GM18858 (cell line): Measurements from ENCODE around the gene USP13.
A peak's percentile ranks its signal among the peaks of the same experiment; 100 is the strongest.
"Not testable (repeated sequence)": the region's sequence is repeated elsewhere in the genome, so short reads cannot be mapped to it uniquely, and the experiment has no call there.

Source experiments
- ATAC-seq: cut with Tn5 transposase; IDR thresholded peaks from one replicate; pipeline ENCODE4 v1.9.1; 2021; ENCODE audit not compliant: unreplicated experiment

The USP13 gene

DNA sequence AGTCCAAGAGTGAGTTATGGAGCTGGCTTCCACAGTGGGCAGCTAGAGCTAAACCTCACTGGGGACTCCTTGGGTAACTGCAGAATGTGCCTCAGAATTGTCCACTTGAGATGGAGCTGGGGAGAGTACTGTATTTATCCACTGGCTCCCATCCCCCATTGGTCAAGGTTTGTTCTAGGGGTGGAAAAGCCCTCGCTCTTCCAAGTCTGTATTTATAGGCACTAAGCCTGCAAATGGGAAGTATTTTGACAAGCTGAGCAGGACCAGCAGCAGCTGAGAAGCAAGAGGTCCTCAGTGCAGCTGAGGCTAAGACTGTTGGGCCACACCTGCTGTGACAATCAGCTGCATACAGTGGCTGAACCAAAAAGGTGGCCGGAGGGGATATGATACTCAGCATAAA lies 5.8 kb downstream of the USP13 start:
- ATAC-seq, result no peak

DNA sequence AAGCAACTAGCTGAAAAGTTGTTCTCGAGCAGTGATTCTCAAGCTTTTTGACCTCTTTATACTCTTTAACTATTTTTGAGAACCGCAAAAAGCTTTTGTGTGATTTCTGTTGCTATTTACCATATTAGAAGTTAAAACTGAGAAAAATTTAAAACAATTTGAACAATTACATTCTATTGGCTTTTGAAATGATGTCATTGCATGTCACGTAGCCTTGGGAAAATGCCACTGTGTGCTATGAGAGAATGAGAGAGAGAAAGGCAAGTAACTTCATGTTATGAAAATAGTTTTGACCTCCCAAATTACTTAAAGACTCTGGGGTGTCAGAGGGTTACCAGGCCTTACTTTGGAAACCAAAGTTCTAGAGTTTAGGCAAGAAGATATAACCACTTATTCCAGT lies 8.0 kb downstream of the USP13 start:
- ATAC-seq, result no peak

GRCh38 chr3:179661777-179662176 lies 8.9 kb downstream of the USP13 start:
- no peak for ATAC-seq

DNA sequence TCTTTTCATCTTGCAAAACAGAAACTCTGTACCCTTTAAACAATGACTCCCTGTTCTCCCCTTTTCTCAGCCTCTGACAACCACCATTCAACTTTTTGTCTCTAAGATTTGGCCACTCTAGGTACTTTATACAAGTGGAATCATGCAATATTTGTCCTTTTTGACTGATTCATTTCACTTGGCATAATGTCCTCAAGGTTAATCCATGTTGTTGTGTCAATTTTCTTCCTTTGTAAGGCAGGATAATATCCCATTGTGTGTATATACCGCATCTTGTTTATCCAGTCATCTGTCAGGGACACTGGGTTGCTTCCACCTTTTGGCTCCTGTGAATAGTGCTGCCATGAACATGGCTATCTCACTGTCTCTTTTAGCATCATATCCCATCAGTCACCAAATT lies 10.3 kb downstream of the USP13 start:
- ATAC-seq, result no peak

DNA sequence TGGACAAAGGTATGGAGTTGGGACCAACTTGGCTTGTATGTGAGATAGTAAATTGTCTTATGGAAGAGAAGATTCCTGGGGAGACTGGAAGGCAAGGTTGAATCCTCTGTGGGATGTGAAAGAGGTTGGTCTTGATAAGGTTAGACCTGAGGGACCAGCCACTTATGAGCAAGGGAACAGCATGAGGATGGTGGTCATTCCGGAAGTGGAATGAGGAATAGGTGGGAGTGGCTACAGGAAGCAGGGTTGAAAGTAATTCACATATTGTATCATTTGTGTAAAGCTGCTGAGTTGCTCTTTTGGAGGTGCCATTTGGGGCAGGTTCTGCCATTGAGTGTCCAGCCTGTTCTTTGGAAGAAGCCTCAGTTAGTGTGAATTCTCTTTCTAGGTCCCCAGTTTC lies 13.2 kb downstream of the USP13 start:
- no peak for ATAC-seq

- ATAC-seq, result no peak
Measured at GRCh38 chr3:179666436-179667035, 13.7 kb downstream of the USP13 start.

DNA sequence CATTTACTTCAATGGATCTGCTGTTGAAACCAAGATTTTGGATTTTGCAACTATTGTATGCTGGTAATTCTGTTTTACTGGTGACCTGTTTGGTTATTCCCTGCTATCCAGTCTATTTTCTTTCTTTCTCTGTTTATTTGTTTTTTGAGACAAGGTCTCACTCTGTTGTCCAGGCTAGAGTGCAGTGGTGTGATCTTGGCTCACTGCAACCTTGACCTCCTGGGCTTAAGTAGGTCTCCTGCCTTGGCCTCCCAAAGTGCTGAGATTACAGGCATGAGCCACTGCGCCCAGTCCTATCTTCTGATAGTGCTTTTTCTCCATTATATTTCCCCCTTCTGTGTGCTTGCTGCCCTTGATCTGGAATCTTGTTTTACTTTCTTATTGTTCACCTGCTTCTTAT lies 15.6 kb downstream of the USP13 start:
- ATAC-seq, result no peak

DNA sequence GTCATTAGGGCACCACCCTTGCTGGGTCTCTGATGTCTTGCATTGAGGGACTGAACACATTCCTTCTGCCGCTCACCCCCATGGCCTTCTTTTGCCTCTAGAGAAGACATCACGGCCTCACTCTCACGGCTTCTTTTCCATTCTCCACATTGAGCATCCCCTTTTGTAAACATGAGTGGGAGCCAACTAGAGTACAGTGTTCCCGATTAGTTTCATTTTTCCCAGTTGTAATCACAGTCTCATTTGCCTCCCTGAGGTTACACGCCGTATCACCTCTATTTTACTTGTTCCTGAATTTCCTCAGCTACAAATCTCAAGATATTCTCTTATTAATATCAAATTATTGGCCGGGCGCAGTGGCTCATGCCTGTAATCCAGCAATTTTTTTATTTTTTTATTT lies 17.5 kb downstream of the USP13 start:
- no peak for ATAC-seq

GRCh38 chr3:179671309-179671708 lies 18.5 kb downstream of the USP13 start:
- no peak for ATAC-seq

DNA sequence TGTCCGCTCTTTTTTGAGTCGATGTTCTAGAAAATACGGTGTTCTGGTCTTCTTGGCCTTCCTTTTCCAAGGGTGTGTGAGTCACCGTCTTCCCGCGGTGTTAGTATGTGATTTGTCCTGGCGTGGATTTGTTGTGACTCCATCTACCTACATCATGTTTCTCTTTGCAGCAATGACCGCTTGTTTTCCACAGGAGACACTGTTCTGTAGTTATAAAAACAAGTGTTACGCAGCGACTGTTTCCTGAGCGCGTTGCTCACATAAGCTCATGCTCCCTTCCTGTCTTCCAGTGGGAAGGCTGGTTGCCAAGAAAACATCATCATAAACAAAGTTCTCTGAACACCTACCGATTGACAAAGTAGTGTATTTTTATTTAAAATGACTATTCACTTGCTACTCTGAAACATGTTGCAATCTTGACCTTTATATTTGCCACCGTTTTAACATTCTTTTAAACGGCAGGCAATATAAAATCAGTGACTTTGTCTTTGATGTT lies 19.0 kb downstream of the USP13 start:
- no peak for ATAC-seq

GRCh38 chr3:179672918-179673317 lies 20.1 kb downstream of the USP13 start:
- no peak for ATAC-seq

DNA sequence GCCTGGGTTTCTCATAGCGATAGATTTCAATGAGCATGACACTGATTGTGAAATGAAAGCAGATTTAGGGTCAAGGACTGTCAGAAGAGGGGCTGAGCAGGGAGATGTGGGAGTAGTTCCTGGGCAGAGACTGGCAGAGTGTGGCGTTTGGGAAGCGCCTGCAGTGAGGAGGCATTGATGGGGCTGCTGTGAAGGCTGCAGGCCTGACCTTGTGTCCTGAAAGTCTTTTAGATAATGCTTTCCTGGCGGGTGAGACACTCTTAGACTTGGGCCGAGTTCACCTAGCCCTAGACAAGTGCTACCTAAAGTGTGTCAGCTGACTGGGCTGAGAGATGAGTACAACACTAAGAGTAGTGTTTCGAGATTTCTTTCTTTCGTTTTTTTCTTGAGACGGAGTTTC lies 20.7 kb downstream of the USP13 start:
- no peak for ATAC-seq

- no peak for ATAC-seq
Measured at GRCh38 chr3:179676081-179676480, 23.2 kb downstream of the USP13 start.

GRCh38 chr3:179677884-179678283 lies 25.0 kb downstream of the USP13 start:
- no peak for ATAC-seq

DNA sequence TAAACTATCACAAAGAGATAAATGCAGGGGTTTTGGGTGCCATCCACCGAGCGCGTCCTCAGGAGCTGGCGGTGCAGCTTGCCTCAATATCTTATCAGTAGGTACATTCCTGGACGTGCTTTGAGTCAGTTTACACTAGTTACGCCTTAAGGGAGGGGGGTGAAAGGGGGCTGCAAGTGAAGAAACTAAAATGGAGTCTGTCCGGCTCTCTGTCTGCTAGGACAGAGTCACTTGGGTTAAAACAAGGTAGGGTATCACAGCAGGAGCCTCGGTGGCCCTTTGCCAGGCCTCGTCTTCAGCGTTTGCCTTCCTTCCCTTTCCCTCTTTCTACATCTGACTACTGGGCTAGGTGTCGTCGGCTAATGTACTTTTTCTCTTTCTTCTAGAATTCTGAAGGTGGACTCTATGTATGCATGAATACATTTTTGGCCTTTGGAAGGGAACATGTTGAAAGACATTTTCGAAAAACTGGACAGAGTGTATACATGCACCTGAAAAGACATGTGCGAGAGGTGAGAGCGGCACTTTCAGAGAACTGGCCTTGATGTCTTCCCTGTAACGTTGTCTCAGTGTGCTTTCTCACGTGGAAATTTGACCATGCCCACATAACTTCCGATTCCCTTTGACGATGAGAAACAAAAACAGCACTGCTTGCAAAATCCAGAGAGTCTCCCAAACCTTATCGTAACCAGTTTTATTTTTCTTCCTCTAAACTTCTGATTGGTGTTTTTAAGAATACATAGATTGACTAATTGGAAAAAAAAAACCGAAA lies 28.8 kb downstream of the USP13 start:
- ATAC-seq, result no peak

DNA sequence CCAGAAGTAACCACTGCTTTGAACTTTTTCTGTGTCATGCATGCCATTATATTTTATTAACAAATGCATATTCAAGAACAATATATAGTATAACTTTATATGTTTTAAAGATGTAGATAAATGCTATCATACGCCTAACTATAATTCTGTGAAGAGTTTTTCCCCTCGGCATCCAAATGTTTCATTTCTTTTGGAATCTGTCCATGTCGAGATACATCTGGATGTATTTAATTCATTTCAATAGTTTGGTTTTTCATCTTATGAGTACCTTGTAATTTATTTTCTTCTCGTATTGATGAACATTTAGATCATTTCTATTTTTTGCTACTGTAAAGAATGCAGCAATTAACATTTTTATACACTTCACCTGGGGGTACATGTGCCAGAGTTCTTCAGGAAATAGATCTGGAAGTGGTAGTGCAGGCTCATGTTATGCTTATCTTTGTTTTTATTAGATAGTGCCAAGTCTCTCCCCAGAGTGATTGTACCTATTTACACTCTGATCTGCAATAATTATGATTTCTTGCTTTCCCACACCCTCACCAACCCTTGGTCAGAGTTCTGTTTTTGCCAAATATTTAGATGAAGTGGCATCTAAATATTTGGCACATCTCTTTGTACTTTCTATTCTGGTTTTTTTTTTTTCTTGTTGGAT lies 29.7 kb downstream of the USP13 start:
- ATAC-seq, result no peak

DNA sequence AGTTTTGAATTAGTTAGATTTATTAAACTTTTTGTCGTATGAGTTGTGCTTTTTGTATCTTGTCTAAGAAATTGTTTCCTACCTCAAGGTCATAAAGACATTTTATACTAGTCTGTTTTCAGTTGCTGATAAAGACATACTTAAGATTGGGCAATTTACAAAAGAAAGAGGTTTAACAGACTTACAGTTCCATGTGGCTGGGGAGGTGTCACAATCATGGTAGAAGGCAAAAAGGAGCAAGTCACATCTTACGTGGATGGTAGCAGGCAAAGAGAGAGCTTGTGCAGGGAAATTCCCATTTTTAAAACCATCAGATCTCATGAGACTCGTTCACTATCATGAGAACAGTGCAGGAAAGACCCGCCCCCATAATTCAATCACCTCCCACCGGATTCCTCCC lies 30.4 kb downstream of the USP13 start:
- ATAC-seq, result not testable (repeated sequence)

- ATAC-seq, result peak; percentile 86
Measured at GRCh38 chr3:179687967-179688535, 35.2 kb downstream of the USP13 start.

GRCh38 chr3:179688850-179689249 lies 36.0 kb downstream of the USP13 start:
- ATAC-seq, result no peak

DNA sequence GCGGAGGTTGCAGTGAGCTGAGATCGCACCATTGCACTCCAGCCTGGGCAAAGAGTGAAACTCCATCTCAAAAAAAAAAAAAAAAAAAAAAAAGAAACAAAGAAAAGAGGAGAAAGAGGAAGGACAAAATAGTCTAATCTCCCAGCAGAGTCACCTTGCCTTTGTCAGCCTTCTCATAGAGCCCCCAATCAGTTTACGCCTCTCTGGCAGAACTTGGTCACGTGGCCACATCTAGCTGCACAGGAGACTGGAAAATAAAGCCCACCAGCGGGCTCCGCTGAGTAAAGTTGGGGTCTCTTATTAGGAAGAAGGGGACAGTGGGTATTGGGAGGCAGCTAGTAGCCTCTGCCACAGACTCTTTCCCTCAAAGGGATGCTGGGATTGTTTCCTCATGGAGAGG lies 41.9 kb downstream of the USP13 start:
- no peak for ATAC-seq

GRCh38 chr3:179695672-179696313 lies 43.0 kb downstream of the USP13 start:
- ATAC-seq, result no peak
